Kidney (tissue), 14 donors: Measurements from ENCODE around the gene SLC11A2. TPM values are rescaled to one million over a fixed set of nuclear protein-coding genes. Genes with fewer than 3 reads are reported as not detected.
"Not testable (repeated sequence)": the region's sequence is repeated elsewhere in the genome, so short reads cannot be mapped to it uniquely, and the experiment has no call there.

Experiments used
- DNase-seq, 5 donors: peaks; one replicate each; pipeline ENCODE4 v3.0.0-alpha.2; 2013 to 2020
- FAIRE-seq: peaks from 2 replicates; lab custom pipeline; 2012; peaks lifted over from hg19 to GRCh38; lab: Jason Lieb, UNC
- H3K27ac ChIP-seq, 2 donors: one replicate each; pipeline ENCODE4 v1.7.0; 2013; ENCODE audit warnings: low read depth in 2 of 2, low read length in 2 of 2, inconsistent platforms in 1 of 2
- H3K27me3 ChIP-seq: one replicate; pipeline ENCODE4 v1.7.1; 2013; ENCODE audit warnings: low read length, inconsistent platforms; ENCODE audit not compliant: control insufficient read depth, insufficient read depth
- H3K36me3 ChIP-seq, 3 donors: one replicate each; pipeline versions ENCODE4 v1.7.0 to v1.7.1; 2013; ENCODE audit warnings: low read length in 3 of 3, control low read depth in 1 of 3, inconsistent platforms in 1 of 3; ENCODE audit not compliant: insufficient read depth in 3 of 3, control insufficient read depth in 2 of 3
- H3K4me1 ChIP-seq, 3 donors: one replicate each; pipeline versions ENCODE4 v1.7.0 to v1.7.1; 2013; ENCODE audit warnings: low read length in 3 of 3, inconsistent platforms in 1 of 3, low read depth in 1 of 3; ENCODE audit not compliant: control insufficient read depth in 2 of 3, insufficient read depth in 2 of 3
- H3K4me3 ChIP-seq, 3 donors: one replicate each; pipeline versions ENCODE4 v1.7.0 to v1.8.1; 2013; ENCODE audit warnings: low read length in 3 of 3, control low read depth in 1 of 3, inconsistent platforms in 1 of 3
- H3K9ac ChIP-seq, 3 donors: one replicate each; pipeline versions ENCODE4 v1.7.0 to v1.7.1; 2013; ENCODE audit warnings: low read length in 3 of 3, control low read depth in 1 of 3, inconsistent platforms in 1 of 3
- H3K9me3 ChIP-seq, 3 donors: one replicate each; pipeline versions ENCODE4 v1.7.0 to v1.7.1; 2013; ENCODE audit warnings: low read length in 3 of 3, control low read depth in 1 of 3, inconsistent platforms in 1 of 3; ENCODE audit not compliant: control insufficient read depth in 2 of 3, insufficient read depth in 1 of 3
- CTCF ChIP-seq: IDR thresholded peaks from 3 replicates; pipeline ENCODE4 v1.5.1; 2012; ENCODE audit warnings: mild to moderate bottlenecking, moderate library complexity, borderline replicate concordance; ENCODE audit not compliant: insufficient read depth; ENCODE audit errors: extremely low read depth
- intact Hi-C: fragments of 100-400 bp; cut with DNase I; formaldehyde crosslinking; loops from one replicate; pipeline ENCODE4 v1.11.1; 2022
- polyA plus RNA-seq: library from polyadenylated mRNA; stranded (reverse); fragments of 350-450 nt; fragmentation: Illumina TruSeq; extraction: RNeasy Lipid Tissue Mini Kit (QIAGEN cat#74804); gene quantifications from one replicate; pipeline ENCODE4 v1.2.3, GENCODE V29; 2014; ENCODE audit warnings: low read depth, low replicate concordance; ENCODE audit not compliant: insufficient read depth
- total RNA-seq: library from RNA; stranded (reverse); fragmentation: NEBNext Ultra II Directional; extraction: Animal tissue kit (Norgen Biotek cat#: 25700); gene quantifications from one replicate; pipeline ENCODE4 v1.2.1, GENCODE V29; 2021
- donor health status: control.
- donor health status: control.
- donor health status: control.
- donor health status: control.
- donor health status: control.
- donor health status: DM: yes; HTN: yes; CAD: no.
- donor health status: Normal renal cell carcinoma (clear cell type).

The SLC11A2 gene
- total and polyA plus RNA-seq, 2 donors from 2014 or later, result 22.3 to 90.2 TPM

- H3K4me1 ChIP-seq, result peaks cover 0 to 28% (median 11%) of the 10 kb centered on the region in 3 donors
- FAIRE-seq, result no peak
- H3K27me3 ChIP-seq, result no peaks in the 10 kb centered on the region
- DNase-seq, result no peak
- H3K27ac ChIP-seq, result no peak overlapping the region
- H3K36me3 ChIP-seq, result no peaks in the 10 kb centered on the region
- intact Hi-C loops, result no loop called here
- TF ChIP-seq CTCF, result no peak
- H3K9me3 ChIP-seq, result no peaks in the 10 kb centered on the region
- no peak overlapping the region for H3K9ac ChIP-seq
- no peak overlapping the region for H3K4me3 ChIP-seq
Measured at GRCh38 chr12:51019927-51020326, 6.3 kb downstream of the SLC11A2 start.

GRCh38 chr12:51018956-51019355 is 7.2 kb downstream of the SLC11A2 start:
- no peak for TF ChIP-seq CTCF
- FAIRE-seq (no peak), DNase-seq (no peak)
- Histone ChIP-seq H3K27me3 (no peaks in the 10 kb centered on the region), H3K4me1 (peaks cover 0 to 28% (median 9%) of the 10 kb centered on the region in 3 donors), H3K27ac (no peak overlapping the region), H3K9ac (no peak overlapping the region), H3K9me3 (no peaks in the 10 kb centered on the region), H3K36me3 (no peaks in the 10 kb centered on the region), H3K4me3 (no peak overlapping the region)
- intact Hi-C loops, result no loop called here

DNA sequence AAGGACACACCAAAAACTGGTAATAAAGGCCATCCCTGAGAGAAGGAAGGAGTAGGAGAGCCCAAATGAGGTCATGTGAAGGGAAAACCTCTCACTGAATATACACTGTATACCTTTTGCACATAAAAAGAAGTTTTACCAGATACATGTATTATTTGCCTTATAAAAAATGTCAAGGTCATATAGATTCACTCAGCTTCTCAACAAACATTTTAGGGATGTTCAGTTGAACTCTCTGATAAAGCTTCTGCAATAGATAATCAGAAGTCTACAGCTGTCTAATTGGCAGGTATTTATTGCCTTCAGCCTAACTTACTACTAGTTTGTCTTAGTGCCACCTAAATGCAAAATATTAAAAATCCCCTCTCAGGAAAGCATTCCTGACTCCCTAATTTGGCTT is 8.7 kb downstream of the SLC11A2 start:
- Histone ChIP-seq H3K27me3 (no peaks in the 10 kb centered on the region), H3K27ac (no peak overlapping the region), H3K4me1 (peaks cover 0 to 16% (median 6%) of the 10 kb centered on the region in 3 donors), H3K4me3 (no peak overlapping the region), H3K36me3 (no peaks in the 10 kb centered on the region), H3K9ac (no peak overlapping the region), H3K9me3 (no peaks in the 10 kb centered on the region)
- DNase-seq, result no peak
- intact Hi-C loops, result no loop called here
- no peak for FAIRE-seq
- TF ChIP-seq CTCF, result no peak

DNA sequence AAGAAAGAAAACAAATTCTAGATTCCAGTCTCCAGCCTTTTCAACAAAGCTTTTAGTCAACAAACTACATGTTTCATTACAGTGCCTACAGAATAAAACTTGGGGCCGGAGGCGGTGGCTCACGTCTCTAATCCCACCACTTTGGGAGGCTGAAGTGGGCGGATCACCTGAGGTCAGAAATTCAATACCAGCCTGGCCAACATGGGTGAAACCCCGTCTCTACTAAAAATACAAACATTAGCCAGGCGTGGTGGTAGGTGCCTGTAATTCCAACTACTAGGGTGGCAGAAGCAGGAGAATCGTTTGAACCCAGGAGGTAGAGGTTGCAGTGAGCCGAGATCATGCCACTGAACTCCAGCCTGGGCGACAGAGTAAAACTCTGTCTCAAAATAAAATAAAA is 11.7 kb downstream of the SLC11A2 start:
- H3K9ac ChIP-seq, H3K27ac ChIP-seq, intact Hi-C loops, H3K36me3 ChIP-seq, DNase-seq, H3K4me3 ChIP-seq, H3K27me3 ChIP-seq, H3K9me3 ChIP-seq, H3K4me1 ChIP-seq, FAIRE-seq: not testable (repeated sequence)
